Vagina (tissue), 2 donors: Measurements from ENCODE around the gene PIK3CB.

Source experiments
- POLR2A ChIP-seq, 2 donors: fragments of 450-650 bp; IDR thresholded peaks; one replicate each; pipeline ENCODE4 v1.6.1; 2017; ENCODE audit warnings: antibody characterized with exemption in 2 of 2, mild to moderate bottlenecking in 2 of 2, moderate library complexity in 2 of 2
- TF ChIP-seq, protein P1 (sequence below), 3 experiments: fragments of 450-650 bp in 2 of 3; fragments of 200-600 bp in 1 of 3; sonication (generic) in 1 of 3; IDR thresholded peaks; one replicate each; pipeline ENCODE4 v1.5.1; 2017 to 2019; ENCODE audit warnings: antibody characterized with exemption in 3 of 3, mild to moderate bottlenecking in 2 of 3, moderate library complexity in 2 of 3

DNA sequence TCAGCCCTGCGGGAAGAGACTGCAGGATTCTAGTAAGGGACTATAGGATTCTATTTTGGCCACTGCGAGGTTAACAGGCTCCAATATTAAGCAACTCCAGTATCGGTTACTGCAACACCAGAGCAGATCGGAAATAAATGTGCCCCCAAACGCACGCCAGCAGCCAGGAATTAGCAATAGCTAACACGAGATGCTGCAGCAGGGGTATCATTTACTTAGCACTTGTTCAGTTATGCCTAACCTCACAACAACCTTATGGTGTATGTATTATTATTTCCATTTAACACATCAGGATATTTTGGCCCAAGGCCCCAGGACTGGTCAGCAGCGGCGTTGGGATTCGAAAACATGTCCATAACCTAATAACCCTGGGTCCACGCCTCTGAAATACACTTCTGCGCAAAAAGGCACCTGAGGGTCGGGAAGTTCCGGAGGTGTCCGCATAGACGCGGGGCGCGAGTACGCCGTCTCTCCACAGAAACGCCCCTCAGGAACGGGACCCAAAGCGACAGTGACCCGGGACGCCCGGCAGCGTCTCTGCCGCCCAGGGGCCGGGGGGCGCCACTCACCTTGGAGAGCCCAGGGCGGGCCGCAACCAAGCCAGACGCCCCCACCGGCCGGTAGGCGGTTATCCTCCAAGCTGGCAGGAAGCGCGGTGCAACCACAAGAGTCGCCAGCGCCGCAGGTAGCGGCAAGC lies 681 bp downstream of the PIK3CB start:
- TF ChIP-seq, protein P1, sequence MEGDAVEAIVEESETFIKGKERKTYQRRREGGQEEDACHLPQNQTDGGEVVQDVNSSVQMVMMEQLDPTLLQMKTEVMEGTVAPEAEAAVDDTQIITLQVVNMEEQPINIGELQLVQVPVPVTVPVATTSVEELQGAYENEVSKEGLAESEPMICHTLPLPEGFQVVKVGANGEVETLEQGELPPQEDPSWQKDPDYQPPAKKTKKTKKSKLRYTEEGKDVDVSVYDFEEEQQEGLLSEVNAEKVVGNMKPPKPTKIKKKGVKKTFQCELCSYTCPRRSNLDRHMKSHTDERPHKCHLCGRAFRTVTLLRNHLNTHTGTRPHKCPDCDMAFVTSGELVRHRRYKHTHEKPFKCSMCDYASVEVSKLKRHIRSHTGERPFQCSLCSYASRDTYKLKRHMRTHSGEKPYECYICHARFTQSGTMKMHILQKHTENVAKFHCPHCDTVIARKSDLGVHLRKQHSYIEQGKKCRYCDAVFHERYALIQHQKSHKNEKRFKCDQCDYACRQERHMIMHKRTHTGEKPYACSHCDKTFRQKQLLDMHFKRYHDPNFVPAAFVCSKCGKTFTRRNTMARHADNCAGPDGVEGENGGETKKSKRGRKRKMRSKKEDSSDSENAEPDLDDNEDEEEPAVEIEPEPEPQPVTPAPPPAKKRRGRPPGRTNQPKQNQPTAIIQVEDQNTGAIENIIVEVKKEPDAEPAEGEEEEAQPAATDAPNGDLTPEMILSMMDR (IDR thresholded peaks at IDR 0.05) = peak in 1 of 3 experiments; percentile 10
- no peak for TF ChIP-seq POLR2A (IDR thresholded peaks at IDR 0.05)
